A549 (cell line): Measurements from ENCODE around the gene MACF1.

Experiments
- BHLHE40 ChIP-seq: IDR thresholded peaks from 2 replicates; pipeline ENCODE4 v1.6.1; 2012; ENCODE audit warnings: low read depth, low read length, inconsistent platforms
- E2F6 ChIP-seq: IDR thresholded peaks from 2 replicates; pipeline ENCODE4 v1.6.1; 2012; ENCODE audit warnings: low read depth, borderline replicate concordance
- NR3C1 ChIP-seq: fragments of >200 bp; sonication (Bioruptor Twin); formaldehyde crosslinking; IDR thresholded peaks from 3 replicates; pipeline ENCODE4 v1.6.1; 2017
- PHF8 ChIP-seq: fragments of 200-600 bp; sonication (generic); IDR thresholded peaks from 2 replicates; pipeline ENCODE4 v1.6.1; 2016; ENCODE audit warnings: low read depth, mild to moderate bottlenecking, antibody characterized with exemption, moderate library complexity, borderline replicate concordance
- POLR2A ChIP-seq: IDR thresholded peaks from 2 replicates; pipeline ENCODE4 v1.6.1; 2012; ENCODE audit warnings: mild to moderate bottlenecking, low read length
- RFX5 ChIP-seq: fragments of 450-650 bp; IDR thresholded peaks from 2 replicates; pipeline ENCODE4 v1.7.1; 2014; ENCODE audit warnings: antibody characterized with exemption, mild to moderate bottlenecking, moderate library complexity
- SMC3 ChIP-seq: fragments of >200 bp; sonication (Bioruptor Twin); formaldehyde crosslinking; IDR thresholded peaks from 3 replicates; pipeline ENCODE4 v1.6.1; 2018; ENCODE audit warnings: inconsistent platforms
- TF ChIP-seq, protein P1 (sequence below): fragments of >200 bp; sonication (Bioruptor Twin); formaldehyde crosslinking; IDR thresholded peaks from 3 replicates; pipeline ENCODE4 v1.5.1; 2016

- TF ChIP-seq E2F6: no peak
- TF ChIP-seq, protein P1, sequence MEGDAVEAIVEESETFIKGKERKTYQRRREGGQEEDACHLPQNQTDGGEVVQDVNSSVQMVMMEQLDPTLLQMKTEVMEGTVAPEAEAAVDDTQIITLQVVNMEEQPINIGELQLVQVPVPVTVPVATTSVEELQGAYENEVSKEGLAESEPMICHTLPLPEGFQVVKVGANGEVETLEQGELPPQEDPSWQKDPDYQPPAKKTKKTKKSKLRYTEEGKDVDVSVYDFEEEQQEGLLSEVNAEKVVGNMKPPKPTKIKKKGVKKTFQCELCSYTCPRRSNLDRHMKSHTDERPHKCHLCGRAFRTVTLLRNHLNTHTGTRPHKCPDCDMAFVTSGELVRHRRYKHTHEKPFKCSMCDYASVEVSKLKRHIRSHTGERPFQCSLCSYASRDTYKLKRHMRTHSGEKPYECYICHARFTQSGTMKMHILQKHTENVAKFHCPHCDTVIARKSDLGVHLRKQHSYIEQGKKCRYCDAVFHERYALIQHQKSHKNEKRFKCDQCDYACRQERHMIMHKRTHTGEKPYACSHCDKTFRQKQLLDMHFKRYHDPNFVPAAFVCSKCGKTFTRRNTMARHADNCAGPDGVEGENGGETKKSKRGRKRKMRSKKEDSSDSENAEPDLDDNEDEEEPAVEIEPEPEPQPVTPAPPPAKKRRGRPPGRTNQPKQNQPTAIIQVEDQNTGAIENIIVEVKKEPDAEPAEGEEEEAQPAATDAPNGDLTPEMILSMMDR: no peak
- no peak for TF ChIP-seq SMC3
- no peak for TF ChIP-seq RFX5
- TF ChIP-seq POLR2A: no peak
- no peak for TF ChIP-seq BHLHE40
- no peak for TF ChIP-seq NR3C1
- TF ChIP-seq PHF8: no peak
Measured at GRCh38 chr1:39381839-39382238, 177.3 kb downstream of the MACF1 start.
